Stimulated activated CD4-positive, alpha-beta T cell treated with anti-CD3 and anti-CD28 coated beads, Interleukin-12 subunit alpha, Interleukin-12 subunit beta, amount 100 ng/mL, for 24 hours (primary cell): ENCODE measurements around the gene TDRD7.

Experiments
- DNase-seq, 2 experiments: peaks; one replicate each; pipeline ENCODE4 v3.0.0-alpha.2; 2020; ENCODE audit warnings: low read depth in 2 of 2

Gene TDRD7

GRCh38 chr9:97525451-97525850 lies 113.6 kb downstream of the TDRD7 start:
- DNase-seq, result no peak

GRCh38 chr9:97526895-97527575 lies 115.1 kb downstream of the TDRD7 start:
- no peak for DNase-seq

- DNase-seq, result no peak
Observed at GRCh38 chr9:97527626-97528528, 116.0 kb downstream of the TDRD7 start.

DNA sequence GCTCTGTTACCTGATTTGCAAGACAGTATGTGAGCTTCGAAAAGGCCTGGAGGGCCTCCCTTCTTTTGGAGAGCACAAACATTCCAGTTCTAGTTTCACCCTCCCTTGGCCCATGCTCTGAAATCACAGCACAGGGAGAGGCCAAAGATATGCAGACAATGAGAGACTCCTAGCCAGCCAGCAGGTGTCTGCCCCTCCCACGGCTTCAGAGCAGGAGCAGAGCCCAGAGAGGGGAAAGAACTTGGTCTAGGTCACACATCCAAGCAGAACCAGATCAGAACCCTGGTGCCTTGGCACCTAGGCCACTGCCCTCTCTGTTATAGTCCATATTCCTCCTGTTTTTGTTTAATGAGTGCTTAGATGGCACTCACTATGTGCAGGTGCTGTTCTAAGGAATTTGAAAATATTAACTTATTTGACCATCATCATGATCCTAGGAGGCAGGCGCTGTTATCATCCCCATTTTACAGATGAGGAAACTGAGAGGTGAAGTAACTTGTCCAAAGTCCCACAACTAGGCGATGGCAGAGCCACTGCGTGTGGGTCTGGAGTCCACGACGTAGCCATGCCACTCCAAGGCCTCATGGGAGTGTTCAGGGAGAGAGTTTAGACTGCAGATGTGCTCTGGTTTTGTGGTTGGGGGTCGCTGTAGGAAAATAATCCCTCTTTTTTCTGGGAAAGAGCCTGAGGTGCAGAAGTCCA lies 116.8 kb downstream of the TDRD7 start:
- no peak for DNase-seq

DNA sequence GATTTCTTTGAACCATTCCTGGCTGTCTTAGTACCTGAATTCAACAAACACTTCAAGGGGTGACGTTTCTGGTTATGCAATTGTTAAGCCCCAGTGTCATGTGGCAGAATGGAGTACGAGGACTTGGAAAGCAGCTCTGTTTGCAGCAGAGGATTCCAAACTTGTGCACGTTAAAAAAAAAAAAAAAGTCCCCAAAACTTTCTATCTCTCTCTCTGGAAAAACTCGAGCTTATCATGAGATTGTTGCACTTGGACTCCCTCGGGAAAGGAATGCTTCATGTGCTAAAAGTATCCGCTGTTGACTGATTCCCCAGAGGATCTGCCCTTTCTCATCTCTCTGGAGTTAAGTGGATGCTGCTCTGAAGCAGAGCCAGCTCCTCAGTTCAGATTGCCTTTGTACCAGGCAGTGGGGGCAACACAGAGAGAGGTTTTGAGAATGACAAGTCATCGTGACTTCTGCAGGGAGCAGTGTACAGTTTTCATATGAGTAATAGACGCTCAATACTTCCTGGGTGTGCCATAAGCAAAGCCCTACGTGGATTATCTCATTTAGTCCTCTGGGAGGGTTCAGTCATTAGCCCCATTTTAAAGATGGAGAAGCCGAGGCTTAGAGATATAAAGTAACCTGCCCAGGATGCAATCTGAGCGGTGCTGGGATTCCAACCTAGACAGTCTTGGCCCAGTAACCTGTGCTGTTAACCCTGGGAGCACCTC lies 117.6 kb downstream of the TDRD7 start:
- no peak for DNase-seq

- DNase-seq, result no peak
Observed at GRCh38 chr9:97531888-97532376, 120.0 kb downstream of the TDRD7 start.

- DNase-seq, result no peak
Observed at GRCh38 chr9:97534185-97534584, 122.3 kb downstream of the TDRD7 start.

- no peak for DNase-seq
Observed at GRCh38 chr9:97534961-97535594, 123.2 kb downstream of the TDRD7 start.

DNA sequence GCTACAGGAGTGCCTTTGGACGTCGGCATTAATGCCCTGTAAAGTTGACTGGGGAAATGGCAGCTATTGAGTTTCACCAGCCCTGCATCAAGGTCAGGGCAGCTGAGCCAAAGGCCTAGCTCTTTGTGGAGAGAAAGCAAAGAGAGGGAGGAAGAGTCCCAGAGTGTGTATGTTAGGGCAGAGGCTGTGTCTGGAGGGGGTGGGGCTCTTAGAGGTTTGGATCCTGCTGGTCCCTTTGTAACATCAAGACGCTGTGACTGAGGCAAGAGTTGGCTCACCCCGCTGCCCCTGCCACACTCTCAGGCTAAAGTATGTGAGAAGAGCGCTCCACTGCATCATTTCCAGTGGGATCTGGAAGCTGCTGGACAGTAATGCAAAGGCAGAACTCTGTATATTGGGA lies 123.9 kb downstream of the TDRD7 start:
- DNase-seq, result no peak

- DNase-seq, result no peak
Observed at GRCh38 chr9:97536480-97536879, 124.6 kb downstream of the TDRD7 start.

GRCh38 chr9:97543561-97543960 lies 131.7 kb downstream of the TDRD7 start:
- no peak for DNase-seq

DNA sequence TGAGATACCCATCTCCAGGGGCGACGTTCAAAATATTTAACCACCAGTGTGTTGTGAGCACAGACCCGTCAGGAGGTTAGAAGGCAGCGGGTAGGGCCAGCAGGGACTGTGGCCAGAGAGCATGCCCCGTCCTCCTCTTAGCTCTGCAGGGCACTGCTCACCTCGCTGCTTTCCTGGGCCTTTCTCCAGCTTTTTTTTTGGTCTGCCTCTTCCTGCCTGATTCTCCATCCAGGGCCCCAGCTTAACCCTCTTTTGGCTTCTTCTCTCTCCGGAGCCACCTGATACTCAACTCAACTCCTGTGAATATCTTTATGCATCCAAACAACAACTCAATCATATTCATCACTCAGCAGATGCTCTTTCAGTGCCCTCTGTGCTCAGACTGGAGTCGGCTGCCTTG lies 133.6 kb downstream of the TDRD7 start:
- no peak for DNase-seq
